SU-DHL-6 (cell line): ENCODE data around the gene ZNF91.

ENCODE experiments used
- H2AFZ ChIP-seq: fragments of 200-600 bp; sonication (generic); 2 replicates; pipeline ENCODE4 v1.6.1; 2014; ENCODE audit warnings: low read depth, mild to moderate bottlenecking, moderate library complexity, mixed read lengths, antibody characterized with exemption, low read length; ENCODE audit not compliant: severe bottlenecking
- H3F3A ChIP-seq: fragments of 200-600 bp; shearing (Covaris generic); 2 replicates; pipeline ENCODE4 v1.6.0; 2016; ENCODE audit warnings: antibody characterized with exemption, mild to moderate bottlenecking; ENCODE audit not compliant: insufficient read depth
- H3K27ac ChIP-seq: fragments of 200-600 bp; sonication (generic); 2 replicates; pipeline ENCODE4 v1.5.1; 2016; ENCODE audit warnings: low read depth, mild to moderate bottlenecking, low read length, moderate library complexity, mixed read lengths
- H3K27me3 ChIP-seq: fragments of 200-600 bp; sonication (generic), shearing (Covaris generic); 2 replicates; pipeline ENCODE4 v1.6.0; 2014; ENCODE audit warnings: mild to moderate bottlenecking, low read length
- H3K36me3 ChIP-seq: fragments of 200-600 bp; sonication (generic); 2 replicates; pipeline ENCODE4 v1.6.1; 2014; ENCODE audit warnings: mild to moderate bottlenecking, low read length, mixed read lengths
- H3K4me2 ChIP-seq: fragments of 300-600, 200-600 bp; shearing (Covaris generic), sonication (generic); 2 replicates; pipeline ENCODE4 v1.6.0; 2014; ENCODE audit warnings: low read length, low read depth, mild to moderate bottlenecking; ENCODE audit not compliant: poor library complexity, severe bottlenecking
- H3K4me3 ChIP-seq: fragments of 200-600 bp; sonication (generic); 2 replicates; pipeline ENCODE4 v1.5.1; 2014; ENCODE audit warnings: antibody characterized with exemption, low read length, mild to moderate bottlenecking, mixed read lengths; ENCODE audit not compliant: insufficient read depth, poor library complexity, severe bottlenecking
- H3K79me2 ChIP-seq: fragments of 200-600 bp; sonication (generic); 2 replicates; pipeline ENCODE4 v1.6.1; 2014; ENCODE audit warnings: mild to moderate bottlenecking, low read length, moderate library complexity; ENCODE audit not compliant: insufficient read depth
- H3K9ac ChIP-seq: fragments of 200-600 bp; sonication (generic); 2 replicates; pipeline ENCODE4 v1.7.0; 2014; ENCODE audit warnings: mild to moderate bottlenecking, low read length
- H3K9me2 ChIP-seq: fragments of 200-600 bp; sonication (generic); replicated peaks from 2 replicates; pipeline ENCODE4 v1.6.1; 2014; ENCODE audit warnings: low read length; ENCODE audit not compliant: insufficient read depth
- H3K9me3 ChIP-seq: fragments of 200-600 bp; sonication (generic); 2 replicates; pipeline ENCODE4 v1.6.1; 2014; ENCODE audit warnings: low read length, mixed read lengths; ENCODE audit not compliant: insufficient read depth
- H4K20me1 ChIP-seq: fragments of 200-600 bp; sonication (generic); 2 replicates; pipeline ENCODE4 v1.6.1; 2014; ENCODE audit warnings: low read depth, mild to moderate bottlenecking, antibody characterized with exemption, low read length, moderate library complexity, mixed read lengths
- CTCF ChIP-seq: fragments of 200-600 bp; sonication (generic); IDR thresholded peaks from one replicate; pipeline ENCODE4 v1.5.1; 2017; ENCODE audit warnings: antibody characterized with exemption, mild to moderate bottlenecking, low read length, moderate library complexity; ENCODE audit not compliant: insufficient read depth, poor library complexity, severe bottlenecking
- EZH2phosphoT487 ChIP-seq: fragments of 200-600 bp; sonication (generic), shearing (Covaris generic); conservative IDR thresholded peaks from 2 replicates; pipeline ENCODE4 v1.6.1; 2018; ENCODE audit warnings: mild to moderate bottlenecking, antibody characterized with exemption, low read length, moderate library complexity, mixed read lengths

ZNF91 gene

DNA sequence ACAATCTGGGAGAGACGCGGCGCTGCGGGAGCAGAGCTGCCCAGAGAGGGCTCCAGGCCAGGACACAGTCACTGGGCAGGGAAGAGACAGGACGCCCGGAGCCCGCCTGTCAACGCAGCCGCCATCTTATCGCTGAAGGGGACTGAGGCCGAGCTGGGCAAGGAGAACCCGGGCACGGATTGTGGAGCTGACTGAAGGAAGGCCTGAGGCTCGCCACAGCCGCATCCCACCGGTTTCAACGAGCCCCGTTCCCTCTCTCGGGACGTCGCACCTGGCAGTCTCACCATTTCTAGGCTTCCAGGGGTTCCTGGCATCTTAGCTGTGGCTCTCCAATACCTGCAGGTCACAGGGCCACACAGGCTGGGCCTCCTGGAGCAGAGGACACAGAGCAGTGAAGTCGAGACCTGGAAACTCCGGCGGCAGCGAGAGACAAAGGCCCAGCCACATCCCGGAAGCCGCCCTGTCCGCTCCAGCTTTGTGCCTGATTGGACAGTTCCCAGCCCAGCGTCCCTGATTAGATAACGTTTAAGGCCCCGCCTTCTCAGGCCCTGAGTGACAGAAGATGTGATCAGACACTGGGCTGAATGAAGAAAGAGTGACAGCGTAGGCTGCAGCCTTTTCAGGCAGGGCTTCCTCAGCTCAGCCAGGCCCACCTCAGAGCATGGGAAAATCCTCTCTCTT is at the start of gene ZNF91:
ZNF91 (minus strand) TSS at position 431 of the 681 bp plus-strand sequence; CDS start at position 314, 117 bp downstream.
- Histone ChIP-seq H4K20me1 (no peaks in the 10 kb centered on the region), H2AFZ (peak within 1 kb of the TSS; percentile 74), H3K4me3 (peak within 1 kb of the TSS; percentile 91), H3K4me2 (peak within 1 kb of the TSS; percentile 67), H3K27ac (peak within 1 kb of the TSS; percentile 63), H3K9me2 (no peaks in the 10 kb centered on the region), H3K36me3 (peaks cover 15% of the 10 kb centered on the region), H3K9ac (peak within 1 kb of the TSS; percentile 86), H3K79me2 (peaks cover 46% of the 10 kb centered on the region), H3K9me3 (no peaks in the 10 kb centered on the region), H3F3A (no peaks in the 10 kb centered on the region), H3K27me3 (no peaks in the 10 kb centered on the region)
- TF ChIP-seq EZH2phosphoT487: no peak
- TF ChIP-seq CTCF: no peak

GRCh38 chr19:23440791-23441190 is 45.5 kb upstream of the ZNF91 start:
- no peak overlapping the region for H3K4me2 ChIP-seq
- H3F3A ChIP-seq: no peaks in the 10 kb centered on the region
- H3K27me3 ChIP-seq: no peaks in the 10 kb centered on the region
- H3K9me2 ChIP-seq: no peaks in the 10 kb centered on the region
- H3K9me3 ChIP-seq: peaks cover 8% of the 10 kb centered on the region; the same call in 1 of the 2 replicates
- H3K27ac ChIP-seq: no peak overlapping the region
- no peak overlapping the region for H3K9ac ChIP-seq
- no peak overlapping the region for H3K4me3 ChIP-seq
- no peak for TF ChIP-seq EZH2phosphoT487
- TF ChIP-seq CTCF: peak; percentile 19
- no peaks in the 10 kb centered on the region for H3K79me2 ChIP-seq
- H2AFZ ChIP-seq: no peak overlapping the region
- H3K36me3 ChIP-seq: no peaks in the 10 kb centered on the region; the same call in 1 of the 2 replicates
- no peaks in the 10 kb centered on the region for H4K20me1 ChIP-seq

DNA sequence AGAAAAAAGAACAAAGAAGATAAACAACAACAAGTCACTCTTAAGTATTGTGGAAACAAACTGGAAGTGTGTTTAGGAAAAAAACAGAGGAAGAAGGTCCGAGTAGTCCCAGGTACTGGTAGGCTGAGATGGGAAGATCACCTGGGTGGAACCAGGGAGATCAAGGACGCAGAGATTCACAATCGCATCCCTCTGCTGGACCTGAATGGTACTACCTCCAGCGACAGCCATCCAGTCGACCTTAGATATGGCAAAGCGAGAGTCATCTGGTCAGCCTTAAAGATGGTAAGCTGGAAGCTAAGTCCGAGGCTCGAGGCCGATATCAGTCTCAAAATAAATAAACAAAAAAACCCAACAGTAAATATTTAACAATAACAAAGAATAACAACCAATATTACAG is 44.9 kb upstream of the ZNF91 start:
- no peaks in the 10 kb centered on the region for H4K20me1 ChIP-seq
- H3K9me2 ChIP-seq: no peaks in the 10 kb centered on the region
- H3K27me3 ChIP-seq: no peaks in the 10 kb centered on the region
- no peak overlapping the region for H3K9ac ChIP-seq
- no peaks in the 10 kb centered on the region for H3K79me2 ChIP-seq
- no peak overlapping the region for H2AFZ ChIP-seq
- H3K4me2 ChIP-seq: no peak overlapping the region
- peaks cover 8% of the 10 kb centered on the region; the same call in 1 of the 2 replicates for H3K9me3 ChIP-seq
- no peak for TF ChIP-seq CTCF
- no peak for TF ChIP-seq EZH2phosphoT487
- H3F3A ChIP-seq: no peaks in the 10 kb centered on the region
- no peak overlapping the region for H3K4me3 ChIP-seq
- no peak overlapping the region for H3K27ac ChIP-seq
- H3K36me3 ChIP-seq: no peaks in the 10 kb centered on the region; the same call in 1 of the 2 replicates
